HCT116 (cell line): ENCODE results near the gene NEK7.

Experiments
- EZH2phosphoT487 ChIP-seq: fragments of 200-600 bp; IDR thresholded peaks from 2 replicates; pipeline ENCODE4 v1.6.1; 2018; ENCODE audit warnings: antibody characterized with exemption, borderline replicate concordance
- JUND ChIP-seq: IDR thresholded peaks from 2 replicates; pipeline ENCODE4 v1.6.1; 2012
- POLR2A ChIP-seq: IDR thresholded peaks from 2 replicates; pipeline ENCODE4 v1.7.0; 2011; ENCODE audit warnings: borderline replicate concordance; ENCODE audit not compliant: insufficient read depth, insufficient read length; ENCODE audit errors: extremely low read depth
- POLR2AphosphoS5 ChIP-seq: IDR thresholded peaks from 2 replicates; pipeline ENCODE4 v1.6.1; 2011; ENCODE audit warnings: mild to moderate bottlenecking, low read depth, low read length, moderate library complexity
- RAD21 ChIP-seq: IDR thresholded peaks from 2 replicates; pipeline ENCODE4 v1.6.1; 2012; ENCODE audit warnings: low read depth, mild to moderate bottlenecking
- SIN3A ChIP-seq: IDR thresholded peaks from 2 replicates; pipeline ENCODE4 v1.6.1; 2012; ENCODE audit warnings: low read depth
- TF ChIP-seq, protein P1 (sequence below): IDR thresholded peaks from 2 replicates; pipeline ENCODE4 v1.6.1; 2012
- TF ChIP-seq, protein P2 (sequence below), 3 experiments: fragments of 200-600 bp in 1 of 3; sonication (generic) in 1 of 3; IDR thresholded peaks in 2 of 3; conservative IDR thresholded peaks in 1 of 3; 2 replicates each; pipeline ENCODE4 v1.5.1; 2012 to 2017; ENCODE audit warnings: low read depth in 2 of 3, low read length in 2 of 3, antibody characterized with exemption in 1 of 3, borderline replicate concordance in 1 of 3, control low read depth in 1 of 3, mild to moderate bottlenecking in 1 of 3, mixed read lengths in 1 of 3, mixed run types in 1 of 3, moderate library complexity in 1 of 3; ENCODE audit not compliant: insufficient read depth in 1 of 3
- TF ChIP-seq, protein P3 (sequence below): IDR thresholded peaks from 2 replicates; pipeline ENCODE4 v1.6.1; 2011; ENCODE audit warnings: mild to moderate bottlenecking, low read length, moderate library complexity; ENCODE audit not compliant: insufficient replicate concordance; ENCODE audit errors: extremely low read depth

DNA sequence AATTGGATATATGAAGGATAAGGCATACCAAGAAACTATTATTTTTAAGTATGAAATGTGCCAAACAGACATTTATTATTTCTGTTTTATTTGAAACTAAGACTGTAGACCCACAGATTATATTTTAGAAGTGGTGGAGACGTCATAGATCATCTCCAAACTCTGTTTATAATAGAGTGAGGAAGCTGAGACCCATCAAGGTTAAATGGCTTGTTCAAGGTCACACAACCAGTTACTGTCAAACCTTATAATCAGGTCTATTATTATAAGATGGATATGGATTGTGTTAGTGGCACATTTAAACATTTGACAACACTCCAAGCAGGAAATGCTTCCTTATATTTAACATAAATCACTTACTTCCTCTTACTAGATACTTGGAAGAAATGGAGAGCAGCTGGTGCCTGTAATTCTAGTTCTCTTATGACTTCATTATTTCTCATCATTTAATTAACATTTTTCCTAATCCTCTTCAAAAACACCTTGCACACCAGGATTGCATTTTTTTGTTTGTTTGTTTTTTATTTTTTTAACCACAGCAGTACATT is 117.0 kb downstream of the NEK7 start:
- TF ChIP-seq, protein P1, sequence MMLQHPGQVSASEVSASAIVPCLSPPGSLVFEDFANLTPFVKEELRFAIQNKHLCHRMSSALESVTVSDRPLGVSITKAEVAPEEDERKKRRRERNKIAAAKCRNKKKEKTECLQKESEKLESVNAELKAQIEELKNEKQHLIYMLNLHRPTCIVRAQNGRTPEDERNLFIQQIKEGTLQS, result no peak
- TF ChIP-seq POLR2A (no peak), JUND (no peak), EZH2phosphoT487 (no peak), POLR2AphosphoS5 (no peak), SIN3A (no peak), RAD21 (no peak)
- TF ChIP-seq, protein P2, sequence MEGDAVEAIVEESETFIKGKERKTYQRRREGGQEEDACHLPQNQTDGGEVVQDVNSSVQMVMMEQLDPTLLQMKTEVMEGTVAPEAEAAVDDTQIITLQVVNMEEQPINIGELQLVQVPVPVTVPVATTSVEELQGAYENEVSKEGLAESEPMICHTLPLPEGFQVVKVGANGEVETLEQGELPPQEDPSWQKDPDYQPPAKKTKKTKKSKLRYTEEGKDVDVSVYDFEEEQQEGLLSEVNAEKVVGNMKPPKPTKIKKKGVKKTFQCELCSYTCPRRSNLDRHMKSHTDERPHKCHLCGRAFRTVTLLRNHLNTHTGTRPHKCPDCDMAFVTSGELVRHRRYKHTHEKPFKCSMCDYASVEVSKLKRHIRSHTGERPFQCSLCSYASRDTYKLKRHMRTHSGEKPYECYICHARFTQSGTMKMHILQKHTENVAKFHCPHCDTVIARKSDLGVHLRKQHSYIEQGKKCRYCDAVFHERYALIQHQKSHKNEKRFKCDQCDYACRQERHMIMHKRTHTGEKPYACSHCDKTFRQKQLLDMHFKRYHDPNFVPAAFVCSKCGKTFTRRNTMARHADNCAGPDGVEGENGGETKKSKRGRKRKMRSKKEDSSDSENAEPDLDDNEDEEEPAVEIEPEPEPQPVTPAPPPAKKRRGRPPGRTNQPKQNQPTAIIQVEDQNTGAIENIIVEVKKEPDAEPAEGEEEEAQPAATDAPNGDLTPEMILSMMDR (IDR thresholded peaks at IDR 0.05 in 2 of 3, conservative IDR thresholded peaks at IDR 0.05 in 1 of 3; ENCODE audit: borderline replicate concordance in 1 of 3, insufficient read depth in 1 of 3, low read depth in 2 of 3, low read length in 2 of 3), result no peak
- TF ChIP-seq, protein P3, sequence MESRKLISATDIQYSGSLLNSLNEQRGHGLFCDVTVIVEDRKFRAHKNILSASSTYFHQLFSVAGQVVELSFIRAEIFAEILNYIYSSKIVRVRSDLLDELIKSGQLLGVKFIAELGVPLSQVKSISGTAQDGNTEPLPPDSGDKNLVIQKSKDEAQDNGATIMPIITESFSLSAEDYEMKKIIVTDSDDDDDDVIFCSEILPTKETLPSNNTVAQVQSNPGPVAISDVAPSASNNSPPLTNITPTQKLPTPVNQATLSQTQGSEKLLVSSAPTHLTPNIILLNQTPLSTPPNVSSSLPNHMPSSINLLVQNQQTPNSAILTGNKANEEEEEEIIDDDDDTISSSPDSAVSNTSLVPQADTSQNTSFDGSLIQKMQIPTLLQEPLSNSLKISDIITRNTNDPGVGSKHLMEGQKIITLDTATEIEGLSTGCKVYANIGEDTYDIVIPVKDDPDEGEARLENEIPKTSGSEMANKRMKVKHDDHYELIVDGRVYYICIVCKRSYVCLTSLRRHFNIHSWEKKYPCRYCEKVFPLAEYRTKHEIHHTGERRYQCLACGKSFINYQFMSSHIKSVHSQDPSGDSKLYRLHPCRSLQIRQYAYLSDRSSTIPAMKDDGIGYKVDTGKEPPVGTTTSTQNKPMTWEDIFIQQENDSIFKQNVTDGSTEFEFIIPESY, result no peak
